CD4-positive, alpha-beta T cell treated with Interleukin-15 for 1 hour (primary cell): Measurements from ENCODE around the gene ZDHHC11.
"Not testable (repeated sequence)": the region's sequence is repeated elsewhere in the genome, so short reads cannot be mapped to it uniquely, and the experiment has no call there.

Source experiments
- DNase-seq: peaks from one replicate; pipeline ENCODE4 v3.0.0-alpha.2; 2020

ZDHHC11 gene

GRCh38 chr5:858726-859125, 7.9 kb upstream of the ZDHHC11 start:
- no peak for DNase-seq

GRCh38 chr5:856531-857425, 6.0 kb upstream of the ZDHHC11 start:
- DNase-seq = no peak

- no peak for DNase-seq
Observed at GRCh38 chr5:855771-856530, 5.2 kb upstream of the ZDHHC11 start.

- no peak for DNase-seq
Observed at GRCh38 chr5:854966-855743, 4.4 kb upstream of the ZDHHC11 start.

GRCh38 chr5:854217-854616, 3.4 kb upstream of the ZDHHC11 start:
- no peak for DNase-seq

- DNase-seq = not testable (repeated sequence)
Observed at GRCh38 chr5:853416-854090, 2.8 kb upstream of the ZDHHC11 start.

- DNase-seq = no peak
Observed at GRCh38 chr5:852431-853401, 1.9 kb upstream of the ZDHHC11 start.

- DNase-seq = no peak
Observed at GRCh38 chr5:852018-852417, 1.2 kb upstream of the ZDHHC11 start.

- no peak for DNase-seq
Observed at GRCh38 chr5:851553-851952, 767 bp upstream of the ZDHHC11 start.

GRCh38 chr5:851076-851475, 290 bp upstream of the ZDHHC11 start:
- no peak for DNase-seq

- DNase-seq = no peak
Observed at GRCh38 chr5:849651-850301, 1.0 kb downstream of the ZDHHC11 start.

GRCh38 chr5:848671-849111, 2.1 kb downstream of the ZDHHC11 start:
- DNase-seq = no peak

GRCh38 chr5:847736-848135, 3.0 kb downstream of the ZDHHC11 start:
- DNase-seq = not testable (repeated sequence)

GRCh38 chr5:847212-847611, 3.6 kb downstream of the ZDHHC11 start:
- not testable (repeated sequence) for DNase-seq

- not testable (repeated sequence) for DNase-seq
Observed at GRCh38 chr5:846602-847091, 4.1 kb downstream of the ZDHHC11 start.

GRCh38 chr5:845676-846601, 4.8 kb downstream of the ZDHHC11 start:
- DNase-seq = not testable (repeated sequence)

- DNase-seq = not testable (repeated sequence)
Observed at GRCh38 chr5:845031-845675, 5.6 kb downstream of the ZDHHC11 start.

GRCh38 chr5:844426-844825, 6.4 kb downstream of the ZDHHC11 start:
- DNase-seq = not testable (repeated sequence)

GRCh38 chr5:843926-844325, 6.9 kb downstream of the ZDHHC11 start:
- not testable (repeated sequence) for DNase-seq
